Upper lobe of left lung (tissue), 6 donors: Measurements from ENCODE around the gene TEX19. TPM values are rescaled to one million over a fixed set of nuclear protein-coding genes. Genes with fewer than 3 reads are reported as not detected.
A peak's percentile ranks its signal among the peaks of the same experiment; 100 is the strongest.

Source experiments
- ATAC-seq, 2 donors: fragments of 200-7000 bp; cut with Tn5 transposase; one replicate each; pipeline ENCODE4 v1.9.1; 2022; ENCODE audit warnings: mild to moderate bottlenecking in 2 of 2, moderate library complexity in 2 of 2; ENCODE audit not compliant: low FRiP score in 2 of 2
- DNase-seq, 2 donors: peaks; one replicate each; pipeline ENCODE4 v3.0.0-alpha.2; 2019 to 2020
- H3K27ac ChIP-seq, 4 donors: fragments of 200-600 bp; sonication (generic); one replicate each; pipeline ENCODE4 v1.5.1; 2016 to 2019
- H3K27me3 ChIP-seq, 4 donors: fragments of 200-600 bp; sonication (generic); one replicate each; pipeline ENCODE4 v1.5.1; 2017 to 2019
- H3K36me3 ChIP-seq, 4 donors: fragments of 200-600 bp; sonication (generic); one replicate each; pipeline ENCODE4 v1.5.1; 2016 to 2019
- H3K4me1 ChIP-seq, 4 donors: fragments of 200-600 bp; sonication (generic); one replicate each; pipeline ENCODE4 v1.5.1; 2018 to 2019
- H3K4me3 ChIP-seq, 4 donors: fragments of 200-600 bp; sonication (generic); one replicate each; pipeline ENCODE4 v1.5.1; 2017 to 2019; ENCODE audit warnings: mild to moderate bottlenecking in 2 of 4, moderate library complexity in 1 of 4
- H3K9me3 ChIP-seq, 4 donors: fragments of 200-600 bp; sonication (generic); one replicate each; pipeline ENCODE4 v1.5.1; 2018 to 2019
- EP300 ChIP-seq, 4 donors: sonication (generic); formaldehyde crosslinking; IDR thresholded peaks; one replicate each; pipeline ENCODE4 v1.5.1; 2017; ENCODE audit warnings: antibody characterized with exemption in 4 of 4, control low read depth in 2 of 4
- POLR2A ChIP-seq, 4 donors: fragments of 450-650 bp; IDR thresholded peaks; one replicate each; pipeline ENCODE4 v1.5.1; 2016 to 2017; ENCODE audit warnings: antibody characterized with exemption in 4 of 4, mild to moderate bottlenecking in 2 of 4
- POLR2AphosphoS5 ChIP-seq, 2 donors: sonication (generic); formaldehyde crosslinking; IDR thresholded peaks; one replicate each; pipeline ENCODE4 v1.5.1; 2017; ENCODE audit warnings: antibody characterized with exemption in 2 of 2
- WGBS, 2 donors: methylation state at CpG; one replicate each; pipeline ENCODE4 v1.1.5; 2017 to 2018; 5-methylcytosine and 5-hydroxymethylcytosine counted together
- total RNA-seq, 6 donors: library from RNA; depleted of rRNA in 4 of 6; stranded (reverse); fragments of >200 nt in 4 of 6; gene quantifications; one replicate each; pipeline versions ENCODE4 v1.1.0 to v1.2.1, GENCODE V29; 2016 to 2021
- TF ChIP-seq, protein P1 (sequence below), 6 experiments: fragments of 450-650 bp in 4 of 6; fragments of 200-600 bp in 2 of 6; sonication (generic) in 2 of 6; IDR thresholded peaks; one replicate each; pipeline ENCODE4 v1.5.1; 2016 to 2019; ENCODE audit warnings: antibody characterized with exemption in 6 of 6
- donor health status: DM: no; HTN: no; CAD: no; lungs with moderate emphysema.
- donor health status: DM: no; HTN: yes; CAD: no; lungs with severe emphysema.

TEX19 gene
- total RNA-seq, 6 donors from 2014 or later: not detected

GRCh38 chr17:82334204-82334621, 24.8 kb upstream of the TEX19 start:
- DNase-seq (peak in 1 of 2 donors; percentile 86), ATAC-seq (no peak)
- 61 to 79% methylated on average over 18 to 25 of the region's 25 CpGs for WGBS, 2 donors
- Histone ChIP-seq H3K9me3 (no peaks in the 10 kb centered on the region), H3K4me3 (peak overlapping the region; percentile 44 to 78 (median 70)), H3K27ac (peak overlapping the region; percentile 78 to 88 (median 83)), H3K4me1 (peaks cover 34 to 61% (median 47%) of the 10 kb centered on the region in 4 donors), H3K27me3 (no peaks in the 10 kb centered on the region), H3K36me3 (no peaks in the 10 kb centered on the region)
- TF ChIP-seq POLR2A (IDR thresholded peaks at IDR 0.05) (no peak), POLR2AphosphoS5 (IDR thresholded peaks at IDR 0.05) (no peak), EP300 (IDR thresholded peaks at IDR 0.05) (no peak)
- TF ChIP-seq, protein P1, sequence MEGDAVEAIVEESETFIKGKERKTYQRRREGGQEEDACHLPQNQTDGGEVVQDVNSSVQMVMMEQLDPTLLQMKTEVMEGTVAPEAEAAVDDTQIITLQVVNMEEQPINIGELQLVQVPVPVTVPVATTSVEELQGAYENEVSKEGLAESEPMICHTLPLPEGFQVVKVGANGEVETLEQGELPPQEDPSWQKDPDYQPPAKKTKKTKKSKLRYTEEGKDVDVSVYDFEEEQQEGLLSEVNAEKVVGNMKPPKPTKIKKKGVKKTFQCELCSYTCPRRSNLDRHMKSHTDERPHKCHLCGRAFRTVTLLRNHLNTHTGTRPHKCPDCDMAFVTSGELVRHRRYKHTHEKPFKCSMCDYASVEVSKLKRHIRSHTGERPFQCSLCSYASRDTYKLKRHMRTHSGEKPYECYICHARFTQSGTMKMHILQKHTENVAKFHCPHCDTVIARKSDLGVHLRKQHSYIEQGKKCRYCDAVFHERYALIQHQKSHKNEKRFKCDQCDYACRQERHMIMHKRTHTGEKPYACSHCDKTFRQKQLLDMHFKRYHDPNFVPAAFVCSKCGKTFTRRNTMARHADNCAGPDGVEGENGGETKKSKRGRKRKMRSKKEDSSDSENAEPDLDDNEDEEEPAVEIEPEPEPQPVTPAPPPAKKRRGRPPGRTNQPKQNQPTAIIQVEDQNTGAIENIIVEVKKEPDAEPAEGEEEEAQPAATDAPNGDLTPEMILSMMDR (IDR thresholded peaks at IDR 0.05): no peak

- DNase-seq (peak in 1 of 2 donors; percentile 67), ATAC-seq (no peak)
- Histone ChIP-seq H3K9me3 (no peaks in the 10 kb centered on the region), H3K4me1 (peaks cover 40 to 66% (median 52%) of the 10 kb centered on the region in 4 donors), H3K4me3 (peak overlapping the region; percentile 42 to 78 (median 70)), H3K36me3 (no peaks in the 10 kb centered on the region), H3K27ac (peak overlapping the region; percentile 78 to 88 (median 83)), H3K27me3 (no peaks in the 10 kb centered on the region)
- WGBS, 2 donors: 26 to 31% methylated on average over 16 of the region's 16 CpGs
- TF ChIP-seq EP300 (IDR thresholded peaks at IDR 0.05) (no peak), POLR2A (IDR thresholded peaks at IDR 0.05) (peak in 1 of 4 donors; percentile 40)
Observed at GRCh38 chr17:82334622-82335394, 24.2 kb upstream of the TEX19 start.

DNA sequence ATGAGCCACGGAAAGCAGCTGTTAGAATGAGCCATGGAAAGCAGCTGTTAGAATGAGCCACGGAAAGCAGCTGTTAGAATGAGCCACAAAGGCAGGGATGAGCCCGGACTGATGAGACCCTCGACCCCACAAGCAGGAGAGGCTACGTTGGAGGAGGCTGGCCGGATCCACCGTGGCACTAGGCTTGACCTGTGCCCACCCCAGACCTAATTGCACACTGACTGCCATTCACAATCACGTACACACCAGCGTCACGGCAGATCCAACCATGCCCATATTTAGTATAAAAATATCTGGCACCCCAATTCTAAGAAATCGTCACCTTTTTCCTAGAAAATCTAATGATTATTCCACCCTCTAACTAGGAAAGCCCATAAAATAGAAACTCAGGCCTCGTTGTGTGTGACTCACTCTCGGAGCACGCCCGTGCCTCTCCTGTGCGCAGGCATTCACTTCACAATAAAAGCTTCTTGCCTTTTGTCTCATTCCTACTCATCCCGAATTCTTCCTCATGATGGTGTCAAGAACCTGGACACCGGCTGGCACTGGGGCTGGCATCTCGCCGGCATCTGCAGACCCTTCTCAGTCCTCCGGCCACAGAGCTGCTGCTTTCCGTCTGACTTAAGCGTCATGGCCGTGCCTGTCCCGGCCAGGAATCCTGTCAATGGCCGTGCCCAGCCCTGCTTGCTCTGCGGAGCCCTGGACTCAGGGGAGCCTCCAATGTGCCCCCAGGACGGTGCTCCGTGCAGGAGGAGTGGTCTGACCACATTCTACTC, 20.0 kb upstream of the TEX19 start:
- Histone ChIP-seq H3K27ac (peak overlapping the region; percentile 5 to 61 (median 50)), H3K27me3 (no peaks in the 10 kb centered on the region), H3K4me3 (peak overlapping the region in 3 of 4 donors; percentile 9 to 37 (median 35)), H3K4me1 (peaks cover 21 to 35% (median 25%) of the 10 kb centered on the region in 4 donors), H3K9me3 (no peaks in the 10 kb centered on the region), H3K36me3 (no peaks in the 10 kb centered on the region)
- TF ChIP-seq POLR2AphosphoS5 (IDR thresholded peaks at IDR 0.05) (no peak), POLR2A (IDR thresholded peaks at IDR 0.05) (no peak), EP300 (IDR thresholded peaks at IDR 0.05) (no peak)
- TF ChIP-seq, protein P1 (IDR thresholded peaks at IDR 0.05): no peak
- WGBS, 2 donors: 46 to 56% methylated on average over 27 to 29 of the region's 29 CpGs
- DNase-seq: peak in 1 of 2 donors; percentile 65
- ATAC-seq: peak; percentile 35 to 72

DNA sequence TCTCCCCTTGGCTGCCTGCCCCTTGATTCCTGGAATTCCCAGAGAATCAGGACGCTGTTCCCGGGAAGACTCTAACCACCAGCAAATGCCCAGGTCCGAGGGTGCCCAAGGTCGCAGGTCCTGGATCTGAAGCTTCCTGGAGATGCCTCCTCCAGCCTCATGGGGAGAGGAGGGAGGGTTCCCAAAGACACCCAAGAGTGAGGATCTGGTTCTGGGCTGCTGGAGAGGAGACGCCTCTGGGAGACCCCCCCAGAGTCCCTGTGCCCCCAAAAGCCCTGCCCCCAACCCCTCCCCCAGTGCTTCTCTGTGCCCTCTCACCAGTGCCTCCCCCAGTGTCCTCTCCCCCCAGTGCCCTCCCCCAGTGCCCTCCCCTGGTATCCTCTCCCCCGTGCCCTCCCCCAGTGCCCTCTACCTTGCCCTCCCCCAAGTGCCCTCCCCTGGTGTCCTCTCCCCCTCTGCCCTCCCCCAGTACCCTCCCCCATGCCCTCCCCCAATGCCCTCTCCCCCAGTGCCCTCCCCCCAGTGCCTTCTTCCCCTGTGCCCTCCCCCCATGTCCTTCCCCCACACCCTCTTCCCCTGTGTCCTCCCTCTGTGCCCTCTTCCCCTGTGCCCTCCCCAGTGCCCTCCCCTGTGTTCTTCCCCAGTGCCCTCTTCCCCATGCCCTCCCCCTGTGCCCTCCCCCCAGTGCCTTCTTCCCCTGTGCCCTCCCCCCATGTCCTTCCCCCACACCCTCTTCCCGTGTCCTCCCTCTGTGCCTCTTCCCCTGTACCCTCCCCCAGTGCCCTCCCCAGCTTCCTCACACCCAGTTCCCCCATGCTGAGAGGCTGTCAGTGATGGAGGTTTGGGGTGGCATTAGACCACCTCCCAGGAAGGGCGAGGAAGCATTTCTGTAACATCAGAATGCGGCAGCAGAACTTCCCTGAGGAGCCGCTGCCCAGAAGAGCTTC, 19.1 kb upstream of the TEX19 start:
- peak in 1 of 2 donors; percentile 28 for ATAC-seq
- H3K4me3 ChIP-seq: peak overlapping the region in 3 of 4 donors; percentile 9 to 37 (median 35)

More for the DNA sequence above, 19.1 kb upstream of the TEX19 start:
- Histone ChIP-seq H3K27ac (peak overlapping the region in 2 of 4 donors; percentile 46 to 53), H3K27me3 (no peaks in the 10 kb centered on the region), H3K9me3 (no peaks in the 10 kb centered on the region), H3K4me1 (peaks cover 12 to 26% (median 17%) of the 10 kb centered on the region in 4 donors), H3K36me3 (no peaks in the 10 kb centered on the region)
- no peak for DNase-seq
- TF ChIP-seq POLR2A (IDR thresholded peaks at IDR 0.05) (no peak), POLR2AphosphoS5 (IDR thresholded peaks at IDR 0.05) (no peak), EP300 (IDR thresholded peaks at IDR 0.05) (no peak)
- TF ChIP-seq, protein P1 (IDR thresholded peaks at IDR 0.05): no peak
- 40 to 53% methylated on average over 4 to 9 of the region's 10 CpGs for WGBS, 2 donors
